IPS-20b (cell line): Measurements from ENCODE around the gene SOAT1.

ENCODE experiments used
- H3K27ac ChIP-seq: one replicate; pipeline ENCODE4 v1.5.1; 2013; ENCODE audit warnings: low read length
- H3K27me3 ChIP-seq: 2 replicates; pipeline ENCODE4 v1.6.1; 2013; ENCODE audit warnings: mild to moderate bottlenecking, low read length, inconsistent platforms; ENCODE audit not compliant: insufficient read depth
- H3K36me3 ChIP-seq: 2 replicates; pipeline ENCODE4 v1.6.1; 2013; ENCODE audit warnings: low read depth, mild to moderate bottlenecking, inconsistent platforms, low read length, moderate library complexity; ENCODE audit not compliant: insufficient read depth
- H3K4me1 ChIP-seq: 2 replicates; pipeline ENCODE4 v1.6.1; 2013; ENCODE audit warnings: mild to moderate bottlenecking, control low read depth, inconsistent platforms, low read length, moderate library complexity; ENCODE audit not compliant: insufficient read depth
- H3K4me3 ChIP-seq: 2 replicates; pipeline ENCODE4 v1.5.1; 2013; ENCODE audit warnings: mild to moderate bottlenecking, low read length, inconsistent platforms
- H3K9ac ChIP-seq: 2 replicates; pipeline ENCODE4 v1.6.1; 2013; ENCODE audit warnings: low read depth, mild to moderate bottlenecking, inconsistent platforms, low read length, moderate library complexity
- H3K9me3 ChIP-seq: 2 replicates; pipeline ENCODE4 v1.6.1; 2013; ENCODE audit warnings: mild to moderate bottlenecking, low read depth, low read length, inconsistent platforms; ENCODE audit not compliant: insufficient read depth

Gene SOAT1

GRCh38 chr1:179310721-179311120, 17.1 kb downstream of the SOAT1 start:
- Histone ChIP-seq H3K36me3 (no peaks in the 10 kb centered on the region), H3K9ac (no peak overlapping the region), H3K9me3 (no peaks in the 10 kb centered on the region), H3K4me1 (no peaks in the 10 kb centered on the region), H3K27ac (no peak overlapping the region), H3K4me3 (no peak overlapping the region), H3K27me3 (no peaks in the 10 kb centered on the region)

GRCh38 chr1:179311149-179311700, 17.6 kb downstream of the SOAT1 start:
- Histone ChIP-seq H3K36me3 (no peaks in the 10 kb centered on the region), H3K27ac (no peak overlapping the region), H3K27me3 (no peaks in the 10 kb centered on the region), H3K9me3 (no peaks in the 10 kb centered on the region), H3K9ac (no peak overlapping the region), H3K4me3 (no peak overlapping the region), H3K4me1 (no peaks in the 10 kb centered on the region)

- Histone ChIP-seq H3K27ac (no peak overlapping the region), H3K4me1 (no peaks in the 10 kb centered on the region), H3K9ac (no peak overlapping the region), H3K9me3 (no peaks in the 10 kb centered on the region), H3K4me3 (no peak overlapping the region), H3K36me3 (no peaks in the 10 kb centered on the region), H3K27me3 (no peaks in the 10 kb centered on the region)
Observed at GRCh38 chr1:179313004-179313403, 19.4 kb downstream of the SOAT1 start.

- no peak overlapping the region for H3K4me3 ChIP-seq
- H3K9ac ChIP-seq: no peak overlapping the region
- no peaks in the 10 kb centered on the region for H3K9me3 ChIP-seq
- no peaks in the 10 kb centered on the region for H3K27me3 ChIP-seq
- 0 out of 2 replicates have a peak, but pooled peaks cover 2% of the 10 kb centered on the region for H3K4me1 ChIP-seq
- H3K36me3 ChIP-seq: no peaks in the 10 kb centered on the region
- no peak overlapping the region for H3K27ac ChIP-seq
Observed at GRCh38 chr1:179314928-179315327, 21.3 kb downstream of the SOAT1 start.

GRCh38 chr1:179318491-179318890, 24.9 kb downstream of the SOAT1 start:
- H3K9ac ChIP-seq: no peak overlapping the region
- H3K27ac ChIP-seq: no peak overlapping the region
- H3K36me3 ChIP-seq: no peaks in the 10 kb centered on the region
- H3K4me1 ChIP-seq: 0 out of 2 replicates have a peak, but pooled peaks cover 2% of the 10 kb centered on the region
- no peaks in the 10 kb centered on the region for H3K27me3 ChIP-seq
- H3K9me3 ChIP-seq: no peaks in the 10 kb centered on the region
- no peak overlapping the region for H3K4me3 ChIP-seq

GRCh38 chr1:179321533-179322216, 28.1 kb downstream of the SOAT1 start:
- H3K9me3 ChIP-seq: no peaks in the 10 kb centered on the region
- no peaks in the 10 kb centered on the region for H3K27me3 ChIP-seq
- no peak overlapping the region for H3K27ac ChIP-seq
- H3K4me3 ChIP-seq: no peak overlapping the region
- no peak overlapping the region for H3K9ac ChIP-seq
- H3K36me3 ChIP-seq: no peaks in the 10 kb centered on the region
- H3K4me1 ChIP-seq: 0 out of 2 replicates have a peak, but pooled peaks cover 2% of the 10 kb centered on the region

GRCh38 chr1:179322557-179322956, 29.0 kb downstream of the SOAT1 start:
- Histone ChIP-seq H3K4me1 (0 out of 2 replicates have a peak, but pooled peaks cover 2% of the 10 kb centered on the region), H3K27me3 (no peaks in the 10 kb centered on the region), H3K9ac (no peak overlapping the region), H3K4me3 (no peak overlapping the region), H3K27ac (no peak overlapping the region), H3K36me3 (no peaks in the 10 kb centered on the region), H3K9me3 (no peaks in the 10 kb centered on the region)

GRCh38 chr1:179323436-179323835, 29.8 kb downstream of the SOAT1 start:
- no peak overlapping the region for H3K27ac ChIP-seq
- H3K9me3 ChIP-seq: no peaks in the 10 kb centered on the region
- 0 out of 2 replicates have a peak, but pooled peaks cover 2% of the 10 kb centered on the region for H3K4me1 ChIP-seq
- no peaks in the 10 kb centered on the region for H3K36me3 ChIP-seq
- H3K27me3 ChIP-seq: no peaks in the 10 kb centered on the region
- no peak overlapping the region for H3K9ac ChIP-seq
- no peak overlapping the region for H3K4me3 ChIP-seq

- Histone ChIP-seq H3K27ac (no peak overlapping the region), H3K9ac (no peak overlapping the region), H3K4me1 (no peaks in the 10 kb centered on the region), H3K4me3 (no peak overlapping the region), H3K9me3 (0 out of 2 replicates have a peak, but pooled peaks cover 5% of the 10 kb centered on the region), H3K27me3 (no peaks in the 10 kb centered on the region), H3K36me3 (no peaks in the 10 kb centered on the region)
Observed at GRCh38 chr1:179325836-179326235, 32.2 kb downstream of the SOAT1 start.

GRCh38 chr1:179326746-179327145, 33.1 kb downstream of the SOAT1 start:
- Histone ChIP-seq H3K9ac (no peak overlapping the region), H3K4me1 (no peaks in the 10 kb centered on the region), H3K4me3 (no peak overlapping the region), H3K27me3 (no peaks in the 10 kb centered on the region), H3K36me3 (no peaks in the 10 kb centered on the region), H3K9me3 (0 out of 2 replicates have a peak, but pooled peaks cover 5% of the 10 kb centered on the region), H3K27ac (no peak overlapping the region)

- no peaks in the 10 kb centered on the region for H3K27me3 ChIP-seq
- no peak overlapping the region for H3K9ac ChIP-seq
- no peaks in the 10 kb centered on the region for H3K4me1 ChIP-seq
- no peak overlapping the region for H3K4me3 ChIP-seq
- no peak overlapping the region for H3K27ac ChIP-seq
- no peaks in the 10 kb centered on the region for H3K36me3 ChIP-seq
- 0 out of 2 replicates have a peak, but pooled peaks cover 5% of the 10 kb centered on the region for H3K9me3 ChIP-seq
Observed at GRCh38 chr1:179327196-179327595, 33.6 kb downstream of the SOAT1 start.

- Histone ChIP-seq H3K27me3 (no peaks in the 10 kb centered on the region), H3K36me3 (no peaks in the 10 kb centered on the region), H3K4me1 (no peaks in the 10 kb centered on the region), H3K9ac (no peak overlapping the region), H3K9me3 (0 out of 2 replicates have a peak, but pooled peaks cover 5% of the 10 kb centered on the region), H3K27ac (no peak overlapping the region), H3K4me3 (no peak overlapping the region)
Observed at GRCh38 chr1:179327679-179328078, 34.1 kb downstream of the SOAT1 start.
